Measurements from ENCODE around the gene GPSM1.
"Not testable (repeated sequence)": the region's sequence is repeated elsewhere in the genome, so short reads cannot be mapped to it uniquely, and the experiment has no call there.

GPSM1 gene

DNA sequence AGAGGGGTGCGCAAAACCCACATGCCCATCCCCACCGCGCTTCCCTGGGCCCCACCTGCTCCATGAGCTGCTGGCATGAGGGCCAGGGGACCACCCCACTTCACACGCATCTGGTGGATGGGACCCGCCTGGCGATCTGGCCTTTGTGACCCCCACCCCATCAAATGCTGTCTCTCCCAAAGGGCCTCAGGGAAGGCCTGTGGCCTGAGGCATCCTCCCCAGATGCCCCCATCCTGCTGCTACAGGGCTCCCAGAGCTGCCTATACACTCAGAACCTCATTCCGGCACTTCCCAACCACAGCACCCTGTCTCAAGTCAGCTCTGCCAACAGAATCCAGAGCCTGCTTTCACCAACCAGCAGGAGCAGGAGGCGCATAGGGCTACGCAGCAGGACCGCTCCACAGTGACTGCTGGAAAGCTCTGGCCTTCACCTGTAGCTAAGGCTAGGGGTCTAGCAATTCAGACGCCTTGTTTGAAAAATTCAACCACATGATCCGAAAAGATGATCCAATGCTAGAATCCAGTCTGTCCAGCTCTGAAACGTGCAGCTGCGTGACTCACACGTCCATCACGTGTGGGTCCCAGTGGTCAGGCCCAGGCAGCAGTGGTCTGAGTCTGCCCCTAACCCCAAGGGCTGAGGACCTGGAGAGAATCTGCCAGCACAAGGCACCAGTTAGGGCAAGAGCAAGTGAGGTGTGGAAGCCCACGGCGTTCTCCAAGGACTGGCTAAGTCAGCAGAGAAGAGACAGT lies 74.0 kb downstream of the GPSM1 start:
- no peak overlapping the region for H3K4me3 ChIP-seq (ENCODE audit: low read depth, low read length)
- TF ChIP-seq, protein P1, sequence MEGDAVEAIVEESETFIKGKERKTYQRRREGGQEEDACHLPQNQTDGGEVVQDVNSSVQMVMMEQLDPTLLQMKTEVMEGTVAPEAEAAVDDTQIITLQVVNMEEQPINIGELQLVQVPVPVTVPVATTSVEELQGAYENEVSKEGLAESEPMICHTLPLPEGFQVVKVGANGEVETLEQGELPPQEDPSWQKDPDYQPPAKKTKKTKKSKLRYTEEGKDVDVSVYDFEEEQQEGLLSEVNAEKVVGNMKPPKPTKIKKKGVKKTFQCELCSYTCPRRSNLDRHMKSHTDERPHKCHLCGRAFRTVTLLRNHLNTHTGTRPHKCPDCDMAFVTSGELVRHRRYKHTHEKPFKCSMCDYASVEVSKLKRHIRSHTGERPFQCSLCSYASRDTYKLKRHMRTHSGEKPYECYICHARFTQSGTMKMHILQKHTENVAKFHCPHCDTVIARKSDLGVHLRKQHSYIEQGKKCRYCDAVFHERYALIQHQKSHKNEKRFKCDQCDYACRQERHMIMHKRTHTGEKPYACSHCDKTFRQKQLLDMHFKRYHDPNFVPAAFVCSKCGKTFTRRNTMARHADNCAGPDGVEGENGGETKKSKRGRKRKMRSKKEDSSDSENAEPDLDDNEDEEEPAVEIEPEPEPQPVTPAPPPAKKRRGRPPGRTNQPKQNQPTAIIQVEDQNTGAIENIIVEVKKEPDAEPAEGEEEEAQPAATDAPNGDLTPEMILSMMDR (IDR thresholded peaks at IDR 0.05; ENCODE audit: borderline replicate concordance, insufficient read depth, low read depth, low read length): no peak

DNA sequence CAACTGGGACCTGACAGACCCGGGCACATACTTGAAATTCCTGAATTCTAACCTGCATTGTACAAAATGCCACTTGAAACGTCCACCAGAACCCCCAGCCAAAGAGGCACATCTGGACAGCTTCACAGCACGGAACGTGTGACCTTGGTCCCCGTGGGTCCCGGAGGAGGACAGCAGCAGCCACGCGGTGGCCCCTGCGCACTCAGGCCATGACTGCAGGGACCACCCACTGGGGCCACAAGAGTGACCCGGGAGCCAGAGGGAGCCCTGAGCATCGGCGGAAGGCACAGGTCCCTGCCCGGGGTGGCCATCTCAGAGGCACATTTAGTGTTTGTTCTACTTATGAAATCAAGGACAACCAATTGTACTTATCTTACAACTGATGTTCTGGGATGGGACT lies 74.7 kb downstream of the GPSM1 start:
- TF ChIP-seq, protein P1 (IDR thresholded peaks at IDR 0.05; ENCODE audit: borderline replicate concordance, insufficient read depth, low read depth, low read length): no peak
- H3K4me3 ChIP-seq (ENCODE audit: low read depth, low read length): no peak overlapping the region

DNA sequence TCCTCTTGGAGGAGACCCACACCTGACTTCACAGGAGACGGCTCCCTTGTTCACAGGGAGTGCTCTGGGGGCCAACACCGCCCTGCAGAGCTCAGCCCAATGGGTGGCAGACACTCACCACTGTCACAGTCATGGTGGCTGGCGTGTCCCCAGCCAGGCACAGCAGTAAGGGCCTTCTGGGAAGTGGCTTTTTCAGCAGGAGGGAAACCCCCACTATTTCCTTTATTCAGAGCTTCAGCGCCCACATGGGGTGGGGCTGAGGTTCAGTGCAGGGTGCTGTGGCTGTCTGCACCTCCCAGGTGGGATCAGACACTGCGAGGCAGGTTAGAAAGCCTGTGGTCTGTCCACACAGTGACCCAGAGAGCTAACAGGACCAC lies 76.2 kb downstream of the GPSM1 start:
- H3K4me3 ChIP-seq (ENCODE audit: low read depth, low read length): no peak overlapping the region
- TF ChIP-seq, protein P1 (IDR thresholded peaks at IDR 0.05; ENCODE audit: borderline replicate concordance, insufficient read depth, low read depth, low read length): no peak

DNA sequence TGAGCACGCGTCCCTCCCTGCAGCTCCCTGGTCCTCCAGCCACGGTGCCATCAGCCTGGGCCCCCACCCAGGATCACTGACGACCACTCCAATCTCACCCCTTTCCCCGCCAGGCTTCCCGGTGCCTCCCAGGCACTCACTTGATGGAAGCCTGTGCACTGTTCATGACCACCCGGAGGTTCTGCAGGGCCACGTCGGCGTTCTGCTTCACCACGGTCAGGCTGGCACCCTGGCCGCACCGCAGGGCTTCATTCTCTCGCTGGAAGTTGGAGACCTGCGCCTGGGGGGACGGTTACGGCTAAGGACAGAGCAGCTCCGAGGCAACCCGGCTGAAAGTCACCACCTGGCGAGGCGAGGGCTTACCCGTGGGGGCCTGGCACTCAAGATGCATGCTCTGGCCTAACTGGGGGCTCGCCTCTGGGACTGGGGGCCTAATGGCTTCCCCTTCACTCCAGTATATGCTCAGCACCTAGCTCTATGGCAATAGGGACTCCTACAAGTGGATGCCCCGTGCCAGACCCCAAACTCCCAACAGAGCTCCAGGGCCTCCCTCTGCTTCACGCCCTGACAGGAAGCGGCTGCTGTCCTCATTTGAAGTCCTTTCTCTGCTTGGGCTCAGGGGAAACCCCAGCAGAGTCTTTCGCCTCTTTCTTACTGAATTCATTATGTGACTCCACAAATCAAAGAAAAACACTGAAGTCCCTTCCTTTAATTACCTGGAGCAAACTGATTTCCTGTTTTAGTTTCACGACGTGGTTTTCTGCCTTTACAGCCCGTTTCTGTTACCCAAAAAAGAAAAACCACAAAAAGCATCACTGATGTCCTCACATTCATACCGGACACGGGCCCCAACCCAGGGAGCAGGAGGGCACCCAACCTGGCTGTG lies 76.8 kb downstream of the GPSM1 start:
- no peak overlapping the region for H3K4me3 ChIP-seq (ENCODE audit: low read depth, low read length)
- TF ChIP-seq, protein P1 (IDR thresholded peaks at IDR 0.05; ENCODE audit: borderline replicate concordance, insufficient read depth, low read depth, low read length): no peak

DNA sequence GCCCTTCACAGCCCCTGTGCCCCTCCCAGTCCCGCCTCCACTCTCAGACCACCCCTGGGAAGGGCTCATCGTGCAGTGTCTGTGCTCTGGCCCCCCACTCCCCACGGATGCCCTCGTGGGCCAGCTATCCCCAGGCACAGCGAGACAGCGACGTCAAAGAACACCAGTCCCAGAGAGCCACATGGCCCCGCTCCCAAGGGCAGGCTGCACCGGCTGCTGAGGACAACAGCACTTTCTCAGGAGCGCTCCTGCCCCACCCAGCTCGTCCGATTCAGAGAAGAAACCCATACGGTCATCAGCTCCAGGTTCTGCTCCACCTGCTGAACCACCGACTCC lies 77.4 kb downstream of the GPSM1 start:
- TF ChIP-seq, protein P1 (IDR thresholded peaks at IDR 0.05; ENCODE audit: borderline replicate concordance, insufficient read depth, low read depth, low read length): no peak
- H3K4me3 ChIP-seq (ENCODE audit: low read depth, low read length): no peak overlapping the region

DNA sequence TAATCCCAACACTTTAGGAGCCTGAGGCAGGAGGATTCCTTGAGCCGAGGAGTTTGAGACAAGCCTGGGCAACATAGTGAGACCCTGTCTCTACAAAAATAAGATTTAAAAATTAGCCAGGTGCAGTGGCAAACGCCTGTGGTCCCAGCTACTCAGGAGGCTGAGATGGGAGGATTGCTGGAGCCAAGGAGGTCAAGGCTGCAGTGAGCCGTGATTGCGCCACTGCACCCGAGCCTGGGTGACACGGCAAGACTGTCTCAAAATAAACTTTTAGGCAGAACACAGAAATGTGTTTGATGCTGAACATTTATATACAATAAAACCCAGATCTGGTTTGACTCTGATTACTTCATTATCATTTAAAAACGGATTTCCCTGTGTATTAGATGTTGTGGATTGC lies 78.1 kb downstream of the GPSM1 start:
- TF ChIP-seq, protein P1 (IDR thresholded peaks at IDR 0.05; ENCODE audit: borderline replicate concordance, insufficient read depth, low read depth, low read length): no peak
- H3K4me3 ChIP-seq (ENCODE audit: low read depth, low read length): no peak overlapping the region

DNA sequence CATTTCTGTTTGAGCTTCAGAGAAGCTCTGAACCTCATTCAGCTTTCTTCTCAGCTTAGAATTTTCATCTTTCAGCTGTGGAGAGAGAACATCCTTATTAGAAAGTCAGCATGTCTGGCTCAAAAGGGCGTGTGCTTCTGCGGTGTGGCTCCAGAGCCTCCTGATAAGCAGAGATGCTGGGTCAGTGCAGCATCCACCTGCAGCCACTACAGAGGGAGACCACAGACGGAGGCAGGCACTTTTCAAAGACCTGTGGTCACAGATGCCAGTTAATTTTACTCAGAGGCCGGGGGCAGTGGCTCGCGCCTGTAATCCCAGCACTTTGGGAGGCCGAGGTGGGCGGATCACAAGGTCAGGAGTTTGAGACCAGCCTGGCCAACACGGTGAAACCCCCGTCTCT lies 78.6 kb downstream of the GPSM1 start:
- H3K4me3 ChIP-seq (ENCODE audit: low read depth, low read length): not testable (repeated sequence)

DNA sequence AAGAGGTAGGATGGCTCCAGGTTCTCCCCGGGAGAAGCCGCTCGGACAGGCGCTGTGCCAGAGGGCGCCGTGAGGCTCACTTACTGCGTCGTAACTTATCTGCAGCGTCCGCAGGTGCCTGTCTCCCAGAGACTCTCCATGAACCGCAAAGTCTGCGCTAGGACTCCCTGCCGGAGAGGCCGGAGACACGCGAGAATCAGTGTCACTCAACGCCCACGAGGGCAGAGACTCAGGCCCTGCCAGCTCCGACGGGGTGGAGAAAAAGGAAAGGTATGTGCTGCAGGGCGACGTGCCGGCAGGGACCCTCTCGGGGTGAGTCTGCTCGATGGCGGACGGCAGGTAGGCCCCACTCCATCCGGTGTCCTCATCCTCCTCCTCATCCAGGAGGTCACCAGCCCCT lies 79.7 kb downstream of the GPSM1 start:
- H3K4me3 ChIP-seq (ENCODE audit: low read depth, low read length): not testable (repeated sequence)
